Mesenchymal stem cell (in vitro differentiated cells and primary cell): ENCODE measurements around the gene FXYD7.
"Not testable (repeated sequence)": the region's sequence is repeated elsewhere in the genome, so short reads cannot be mapped to it uniquely, and the experiment has no call there.

ENCODE experiments used
- DNase-seq: peaks from one replicate; pipeline ENCODE4 v3.0.0-alpha.2; 2013
- H2AFZ ChIP-seq: one replicate; pipeline ENCODE4 v1.6.1; 2013; ENCODE audit warnings: low read depth, mild to moderate bottlenecking, control low read depth, inconsistent platforms, low read length, moderate library complexity
- H2AK5ac ChIP-seq: 2 replicates; pipeline ENCODE4 v1.6.1; 2013; ENCODE audit warnings: low read length, moderate library complexity, mild to moderate bottlenecking, inconsistent platforms; ENCODE audit not compliant: severe bottlenecking
- H2BK120ac ChIP-seq: one replicate; pipeline ENCODE4 v1.6.1; 2013; ENCODE audit warnings: low read depth, mild to moderate bottlenecking, inconsistent platforms, low read length, moderate library complexity
- H2BK12ac ChIP-seq, 2 experiments: one replicate each; pipeline ENCODE4 v1.6.1; 2013; ENCODE audit warnings: inconsistent platforms in 2 of 2, low read length in 2 of 2, mild to moderate bottlenecking in 2 of 2, moderate library complexity in 2 of 2, control low read depth in 1 of 2
- H2BK15ac ChIP-seq: one replicate; pipeline ENCODE4 v1.6.1; 2013; ENCODE audit warnings: mild to moderate bottlenecking, low read depth, inconsistent platforms; ENCODE audit not compliant: poor library complexity, severe bottlenecking
- H2BK5ac ChIP-seq: 2 replicates; pipeline ENCODE4 v1.6.1; 2013; ENCODE audit warnings: low read depth, mild to moderate bottlenecking, low read length, control low read depth, inconsistent platforms; ENCODE audit not compliant: poor library complexity, severe bottlenecking
- H3K14ac ChIP-seq, 2 experiments: one replicate each; pipeline ENCODE4 v1.6.1; 2013; ENCODE audit warnings: inconsistent platforms in 2 of 2, low read length in 2 of 2, control low read depth in 1 of 2, mild to moderate bottlenecking in 1 of 2, moderate library complexity in 1 of 2
- H3K18ac ChIP-seq, 2 experiments: one replicate each; pipeline ENCODE4 v1.6.1; 2013; ENCODE audit warnings: inconsistent platforms in 2 of 2, low read length in 2 of 2, control low read depth in 1 of 2, low read depth in 1 of 2, mild to moderate bottlenecking in 1 of 2
- H3K23ac ChIP-seq, 2 experiments: one replicate each; pipeline ENCODE4 v1.6.1; 2013; ENCODE audit warnings: inconsistent platforms in 2 of 2, low read length in 2 of 2, mild to moderate bottlenecking in 2 of 2, moderate library complexity in 2 of 2, control low read depth in 1 of 2
- H3K27ac ChIP-seq: 2 replicates; pipeline ENCODE4 v1.5.1; 2013; ENCODE audit warnings: mild to moderate bottlenecking, moderate library complexity, low read length, control low read depth, inconsistent platforms; ENCODE audit not compliant: poor library complexity, severe bottlenecking
- H3K27me3 ChIP-seq, 2 experiments: 2 replicates each; pipeline versions ENCODE4 v1.6.1 to v1.7.0; 2013; ENCODE audit warnings: low read length in 2 of 2, mild to moderate bottlenecking in 2 of 2, moderate library complexity in 2 of 2, control low read depth in 1 of 2, inconsistent platforms in 1 of 2; ENCODE audit not compliant: control insufficient read depth in 1 of 2, insufficient read depth in 1 of 2
- H3K36me3 ChIP-seq, 2 experiments: 2 replicates each; pipeline versions ENCODE4 v1.6.1 to v1.7.0; 2013; ENCODE audit warnings: low read length in 2 of 2, control low read depth in 1 of 2, inconsistent platforms in 1 of 2, low read depth in 1 of 2, mild to moderate bottlenecking in 1 of 2; ENCODE audit not compliant: insufficient read depth in 2 of 2, control insufficient read depth in 1 of 2
- H3K4ac ChIP-seq, 2 experiments: one replicate each; pipeline ENCODE4 v1.6.1; 2013; ENCODE audit warnings: inconsistent platforms in 2 of 2, low read length in 2 of 2, mild to moderate bottlenecking in 2 of 2, moderate library complexity in 2 of 2, control low read depth in 1 of 2, low read depth in 1 of 2
- H3K4me1 ChIP-seq: 2 replicates; pipeline ENCODE4 v1.6.1; 2013; ENCODE audit warnings: low read depth, low read length, control low read depth; ENCODE audit not compliant: control insufficient read depth, insufficient read depth
- H3K4me2 ChIP-seq: 2 replicates; pipeline ENCODE4 v1.6.1; 2013; ENCODE audit warnings: low read length, mild to moderate bottlenecking, inconsistent platforms; ENCODE audit not compliant: poor library complexity, severe bottlenecking
- H3K4me3 ChIP-seq, 2 experiments: 2 replicates each; pipeline versions ENCODE4 v1.5.1 to v1.7.0; 2013; ENCODE audit warnings: low read length in 2 of 2, mild to moderate bottlenecking in 2 of 2, control low read depth in 1 of 2, low read depth in 1 of 2; ENCODE audit not compliant: insufficient read depth in 1 of 2
- H3K79me1 ChIP-seq: replicated peaks from 2 replicates; pipeline ENCODE4 v1.6.1; 2013; ENCODE audit warnings: mild to moderate bottlenecking, control low read depth, low read length, inconsistent platforms; ENCODE audit not compliant: poor library complexity, severe bottlenecking
- H3K9ac ChIP-seq: 2 replicates; pipeline ENCODE4 v1.7.0; 2013; ENCODE audit warnings: mild to moderate bottlenecking, low read length, moderate library complexity
- H3K9me3 ChIP-seq: 2 replicates; pipeline ENCODE4 v1.7.0; 2013; ENCODE audit warnings: mild to moderate bottlenecking, low read length; ENCODE audit not compliant: control insufficient read depth
- H4K8ac ChIP-seq: one replicate; pipeline ENCODE4 v1.6.1; 2013; ENCODE audit warnings: inconsistent platforms, mild to moderate bottlenecking, low read length, moderate library complexity
- H4K91ac ChIP-seq: one replicate; pipeline ENCODE4 v1.6.1; 2013; ENCODE audit warnings: mild to moderate bottlenecking, low read length, inconsistent platforms
- WGBS: methylation state at CpG from one replicate; pipeline ENCODE4 v1.1.7; 2013; ENCODE audit warnings: mixed read lengths; 5-methylcytosine and 5-hydroxymethylcytosine counted together

The FXYD7 gene

GRCh38 chr19:35195830-35196229 lies 52.8 kb downstream of the FXYD7 start:
- Histone ChIP-seq H2AK5ac (no peak overlapping the region), H2AFZ (no peak overlapping the region), H3K23ac (no peak overlapping the region), H3K9ac (peak overlapping the region; percentile 54), H2BK15ac (no peak overlapping the region), H2BK5ac (no peak overlapping the region), H3K4me1 (no peaks in the 10 kb centered on the region), H3K27ac (no peak overlapping the region), H3K4me2 (no peak overlapping the region), H3K27me3 (peaks cover 14 to 23% of the 10 kb centered on the region in 2 experiments), H4K8ac (no peak overlapping the region), H3K18ac (no peak overlapping the region), H2BK12ac (no peak overlapping the region), H3K4ac (no peak overlapping the region), H3K9me3 (no peaks in the 10 kb centered on the region), H3K14ac (no peak overlapping the region), H3K4me3 (peak overlapping the region in 1 of 2 experiments; percentile 4), H2BK120ac (no peak overlapping the region), H3K79me1 (no peaks in the 10 kb centered on the region), H4K91ac (no peak overlapping the region), H3K36me3 (no peaks in the 10 kb centered on the region)
- no peak for DNase-seq
- 87% methylated on average over 1 of the region's 2 CpGs for WGBS

GRCh38 chr19:35196861-35197260 lies 53.8 kb downstream of the FXYD7 start:
- not testable (repeated sequence) for H3K23ac ChIP-seq, H3K4me3 ChIP-seq, H4K8ac ChIP-seq, H3K4ac ChIP-seq, H2AFZ ChIP-seq, H3K79me1 ChIP-seq, H3K4me1 ChIP-seq, H4K91ac ChIP-seq, DNase-seq, H2BK15ac ChIP-seq, H3K9me3 ChIP-seq, H3K4me2 ChIP-seq, H2AK5ac ChIP-seq, H3K18ac ChIP-seq, H2BK12ac ChIP-seq, H2BK5ac ChIP-seq, H2BK120ac ChIP-seq, H3K36me3 ChIP-seq, H3K27ac ChIP-seq, H3K14ac ChIP-seq
- WGBS = 68% methylated on average over 4 of the region's 6 CpGs
- Histone ChIP-seq H3K27me3 (peaks cover 14 to 27% of the 10 kb centered on the region in 2 experiments), H3K9ac (peak overlapping the region; percentile 54)

DNA sequence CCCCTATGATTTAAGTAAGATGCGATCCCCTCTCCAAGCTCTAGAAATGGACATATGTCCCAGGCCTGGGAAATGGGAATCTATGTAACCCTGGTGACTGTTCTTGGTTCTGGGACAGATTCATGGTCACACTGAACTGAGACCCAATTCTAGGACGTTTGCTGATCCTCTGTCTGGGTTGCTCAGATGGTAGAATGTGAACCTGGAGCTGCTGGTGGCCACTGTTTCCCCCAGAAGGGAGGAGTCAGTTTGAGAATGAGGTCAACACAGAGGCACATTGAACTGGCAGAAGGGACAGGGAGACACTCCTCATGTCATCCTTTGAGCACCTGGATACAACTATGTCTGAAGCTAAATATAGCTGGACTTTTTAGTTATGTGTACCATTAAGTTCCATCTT lies 56.4 kb downstream of the FXYD7 start:
- no peak for DNase-seq
- 53% methylated on average over 2 of the region's 2 CpGs for WGBS
- Histone ChIP-seq H3K36me3 (no peaks in the 10 kb centered on the region), H3K4me1 (no peaks in the 10 kb centered on the region), H2BK120ac (no peak overlapping the region), H3K23ac (no peak overlapping the region), H2BK12ac (no peak overlapping the region), H3K14ac (no peak overlapping the region), H4K91ac (no peak overlapping the region), H3K18ac (no peak overlapping the region), H3K9ac (no peak overlapping the region), H2BK5ac (no peak overlapping the region), H2AK5ac (no peak overlapping the region), H3K4ac (no peak overlapping the region), H2BK15ac (no peak overlapping the region), H2AFZ (no peak overlapping the region), H3K4me2 (no peak overlapping the region), H3K27me3 (peaks cover 14 to 24% of the 10 kb centered on the region in 2 experiments), H3K9me3 (no peaks in the 10 kb centered on the region), H3K27ac (no peak overlapping the region), H3K4me3 (no peak overlapping the region), H4K8ac (no peak overlapping the region), H3K79me1 (no peaks in the 10 kb centered on the region)

GRCh38 chr19:35202722-35203688 lies 60.0 kb downstream of the FXYD7 start:
- Histone ChIP-seq H3K4me1 (no peaks in the 10 kb centered on the region), H3K27ac (no peak overlapping the region), H2AFZ (no peak overlapping the region), H2BK5ac (no peak overlapping the region), H4K91ac (no peak overlapping the region), H3K4ac (no peak overlapping the region), H3K36me3 (no peaks in the 10 kb centered on the region), H3K4me3 (no peak overlapping the region), H4K8ac (no peak overlapping the region), H3K27me3 (peaks cover 27 to 29% of the 10 kb centered on the region in 2 experiments), H3K18ac (no peak overlapping the region), H3K4me2 (no peak overlapping the region), H3K14ac (no peak overlapping the region), H3K9ac (no peak overlapping the region), H3K79me1 (no peaks in the 10 kb centered on the region), H3K9me3 (no peaks in the 10 kb centered on the region), H2BK15ac (no peak overlapping the region), H2AK5ac (no peak overlapping the region), H2BK120ac (no peak overlapping the region), H3K23ac (no peak overlapping the region), H2BK12ac (no peak overlapping the region)
- 55% methylated on average over 4 of the region's 4 CpGs for WGBS
- DNase-seq = no peak
